Stomach smooth muscle (tissue), 2 donors: ENCODE results near the gene PPP1R2.
"Not testable (repeated sequence)": the region's sequence is repeated elsewhere in the genome, so short reads cannot be mapped to it uniquely, and the experiment has no call there.

Source experiments
- H3K27ac ChIP-seq: one replicate; pipeline ENCODE4 v1.7.0; 2013; ENCODE audit warnings: mild to moderate bottlenecking, low read length, inconsistent platforms
- H3K27me3 ChIP-seq, 2 donors: one replicate each; pipeline ENCODE4 v1.7.0; 2013; ENCODE audit warnings: low read length in 2 of 2; ENCODE audit not compliant: insufficient read depth in 2 of 2, control insufficient read depth in 1 of 2
- H3K36me3 ChIP-seq, 2 donors: one replicate each; pipeline ENCODE4 v1.7.0; 2013; ENCODE audit warnings: low read length in 2 of 2; ENCODE audit not compliant: control insufficient read depth in 2 of 2, insufficient read depth in 2 of 2
- H3K4me1 ChIP-seq: one replicate; pipeline ENCODE4 v1.7.0; 2013; ENCODE audit warnings: low read length; ENCODE audit not compliant: control insufficient read depth, insufficient read depth
- H3K4me3 ChIP-seq, 2 donors: one replicate each; pipeline ENCODE4 v1.7.0; 2013; ENCODE audit warnings: low read length in 2 of 2
- H3K9ac ChIP-seq, 2 donors: one replicate each; pipeline ENCODE4 v1.7.0; 2013; ENCODE audit warnings: low read length in 2 of 2, mild to moderate bottlenecking in 1 of 2
- H3K9me3 ChIP-seq, 2 donors: one replicate each; pipeline ENCODE4 v1.7.0; 2013; ENCODE audit warnings: low read length in 2 of 2; ENCODE audit not compliant: control insufficient read depth in 2 of 2
- donor health status: healthy.
- donor health status: Pancreatic carcinoma.

The PPP1R2 gene

DNA sequence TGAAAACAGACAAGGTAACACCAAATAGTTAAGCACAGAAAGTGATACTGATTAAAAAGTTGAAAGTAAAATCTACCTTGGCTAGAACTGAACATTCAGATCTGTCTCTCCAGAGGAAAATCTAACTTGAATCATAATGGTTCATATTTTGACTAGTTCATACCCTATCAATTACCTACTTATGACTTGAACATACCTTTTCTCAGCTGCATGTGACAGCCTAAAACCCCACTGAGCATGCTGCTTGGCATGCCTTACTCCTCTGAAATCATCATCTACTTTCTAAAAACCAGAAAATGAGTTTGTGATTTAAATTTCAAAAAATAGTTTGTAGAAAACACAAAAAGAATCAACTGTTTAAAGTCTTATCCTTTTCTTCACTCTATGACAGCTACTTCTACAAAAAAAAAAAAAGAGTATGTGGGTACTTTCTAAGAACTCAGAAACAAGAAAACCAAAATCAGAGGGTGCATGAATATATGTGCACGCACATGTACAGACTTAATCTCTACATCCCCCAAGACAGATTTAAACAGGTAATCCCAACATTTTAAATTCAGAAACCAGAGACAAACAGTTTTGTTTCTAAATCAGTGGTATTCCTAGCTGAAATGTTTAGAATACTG lies 28.4 kb downstream of the PPP1R2 start:
- not testable (repeated sequence) for H3K27ac ChIP-seq, H3K9me3 ChIP-seq, H3K9ac ChIP-seq, H3K4me1 ChIP-seq, H3K4me3 ChIP-seq, H3K27me3 ChIP-seq
- H3K36me3 ChIP-seq: peaks cover 7 to 14% of the 10 kb centered on the region in 2 donors

DNA sequence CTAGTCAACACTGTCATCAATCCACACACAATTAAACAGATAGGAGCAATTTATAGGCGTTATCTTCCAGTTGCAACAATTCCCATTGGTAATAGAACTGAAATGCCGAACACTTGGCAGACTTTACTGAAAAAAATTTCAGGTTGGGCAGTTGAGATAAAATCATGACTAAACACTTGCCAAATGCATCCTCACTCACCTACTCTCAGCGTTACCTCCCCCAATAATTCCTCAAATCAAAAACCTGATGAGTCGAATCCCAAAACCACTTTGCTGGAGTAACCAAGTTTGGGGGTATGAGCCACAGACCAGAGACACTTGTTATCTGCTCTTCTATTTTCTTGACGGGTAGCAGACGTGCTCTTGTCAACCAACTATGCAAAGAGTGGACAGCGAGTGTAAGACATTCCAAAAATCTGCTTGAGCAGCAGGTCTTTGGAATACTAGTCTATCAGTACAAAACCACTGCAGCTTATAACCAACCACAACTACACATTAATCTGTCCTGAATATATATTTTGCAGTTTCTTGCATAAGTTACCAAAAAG lies 30.3 kb downstream of the PPP1R2 start:
- no peak overlapping the region for H3K4me3 ChIP-seq
- H3K27ac ChIP-seq: no peak overlapping the region
- H3K27me3 ChIP-seq: no peaks in the 10 kb centered on the region
- peaks cover 7 to 14% of the 10 kb centered on the region in 2 donors for H3K36me3 ChIP-seq
- H3K4me1 ChIP-seq: no peaks in the 10 kb centered on the region
- no peaks in the 10 kb centered on the region for H3K9me3 ChIP-seq
- no peak overlapping the region for H3K9ac ChIP-seq

DNA sequence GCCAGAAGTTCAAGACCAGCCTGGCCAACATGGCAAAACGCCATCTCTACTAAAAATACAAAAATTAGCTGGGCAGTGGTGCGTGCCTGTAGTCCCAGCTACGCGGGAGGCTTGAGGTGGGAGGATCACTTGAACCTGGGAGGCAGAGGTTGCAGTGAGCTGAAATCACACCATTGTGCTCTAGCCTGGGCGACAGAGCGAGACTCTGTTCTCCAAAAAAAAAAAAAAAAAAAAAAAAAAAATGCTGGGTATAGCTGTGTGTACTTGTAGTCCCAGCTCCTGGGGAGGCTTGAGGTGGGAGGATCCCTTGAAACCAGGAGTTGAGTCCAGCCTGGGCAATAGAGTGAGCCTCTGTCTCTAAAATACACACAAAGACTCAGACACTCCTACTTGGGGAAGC lies 32.0 kb downstream of the PPP1R2 start:
- H3K27ac ChIP-seq: no peak overlapping the region
- H3K36me3 ChIP-seq: peaks cover 7 to 9% of the 10 kb centered on the region in 2 donors
- no peaks in the 10 kb centered on the region for H3K4me1 ChIP-seq
- H3K4me3 ChIP-seq: no peak overlapping the region
- H3K9ac ChIP-seq: no peak overlapping the region
- no peaks in the 10 kb centered on the region for H3K27me3 ChIP-seq
- no peaks in the 10 kb centered on the region for H3K9me3 ChIP-seq

DNA sequence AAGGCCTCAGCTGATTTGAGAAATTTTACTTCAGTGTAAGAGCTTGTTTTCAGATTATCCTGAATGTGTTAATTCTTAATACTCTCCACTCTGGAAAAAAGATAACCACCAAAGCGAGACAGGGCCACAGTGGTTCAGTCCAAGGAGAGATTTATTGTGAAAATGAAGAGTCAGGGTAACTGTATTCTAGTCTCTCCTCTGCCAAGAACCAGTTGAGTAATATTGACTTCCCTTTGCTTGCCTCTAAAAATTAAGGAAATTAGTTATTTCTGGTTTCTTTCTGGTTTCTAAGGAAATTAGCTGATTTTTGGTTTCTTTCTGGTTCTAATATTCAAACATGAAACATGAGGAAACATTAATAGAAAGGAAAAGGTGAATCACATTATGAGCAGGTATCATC lies 34.9 kb downstream of the PPP1R2 start:
- no peaks in the 10 kb centered on the region for H3K27me3 ChIP-seq
- no peak overlapping the region for H3K4me3 ChIP-seq
- peaks cover 0 to 7% of the 10 kb centered on the region in 2 donors for H3K36me3 ChIP-seq
- no peak overlapping the region for H3K9ac ChIP-seq
- H3K4me1 ChIP-seq: no peaks in the 10 kb centered on the region
- H3K27ac ChIP-seq: no peak overlapping the region
- H3K9me3 ChIP-seq: no peaks in the 10 kb centered on the region

DNA sequence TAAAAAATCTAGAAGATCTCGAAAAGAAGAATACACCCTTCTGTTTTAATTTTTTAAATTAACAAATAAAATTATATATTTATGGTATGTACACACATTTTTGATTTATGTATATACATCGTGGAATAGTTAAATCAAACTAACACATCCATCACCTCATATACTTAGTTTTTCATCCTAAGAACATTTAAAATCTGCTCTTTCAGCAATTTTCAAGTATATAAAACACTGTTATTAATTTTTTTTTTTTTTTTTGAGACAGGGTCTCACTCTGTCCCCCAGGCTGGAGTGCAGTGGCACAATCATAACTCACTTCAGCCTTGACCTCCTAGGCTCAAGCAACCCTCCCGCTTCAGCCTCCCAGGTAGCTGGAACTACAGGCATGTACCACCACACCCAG lies 67.5 kb downstream of the PPP1R2 start:
- peaks cover 3% of the 10 kb centered on the region for H3K4me1 ChIP-seq
- no peaks in the 10 kb centered on the region for H3K9me3 ChIP-seq
- no peaks in the 10 kb centered on the region for H3K27me3 ChIP-seq
- no peak overlapping the region for H3K27ac ChIP-seq
- H3K9ac ChIP-seq: no peak overlapping the region
- H3K36me3 ChIP-seq: no peaks in the 10 kb centered on the region
- no peak overlapping the region for H3K4me3 ChIP-seq

DNA sequence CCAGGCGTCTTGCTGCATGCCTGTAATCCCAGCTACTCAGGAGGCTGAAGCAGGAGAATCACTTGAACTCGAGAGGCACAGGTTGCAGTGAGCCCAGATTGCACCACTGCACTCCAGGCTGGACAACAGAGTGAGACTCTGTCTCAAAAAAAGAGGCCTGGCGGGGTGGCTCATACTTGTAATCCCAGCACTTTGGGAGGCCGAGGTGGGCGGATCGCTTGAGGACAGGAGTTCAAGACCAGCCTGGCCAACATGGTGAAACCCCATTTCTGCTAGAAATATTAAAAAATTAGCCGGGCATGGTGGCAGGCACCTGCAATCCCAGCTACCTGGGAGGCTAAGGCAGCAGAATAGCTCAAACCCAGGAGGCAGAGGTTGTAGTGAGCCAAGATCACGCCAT lies 68.0 kb downstream of the PPP1R2 start:
- H3K9me3 ChIP-seq, H3K36me3 ChIP-seq, H3K9ac ChIP-seq, H3K4me1 ChIP-seq, H3K27me3 ChIP-seq, H3K27ac ChIP-seq, H3K4me3 ChIP-seq: not testable (repeated sequence)

DNA sequence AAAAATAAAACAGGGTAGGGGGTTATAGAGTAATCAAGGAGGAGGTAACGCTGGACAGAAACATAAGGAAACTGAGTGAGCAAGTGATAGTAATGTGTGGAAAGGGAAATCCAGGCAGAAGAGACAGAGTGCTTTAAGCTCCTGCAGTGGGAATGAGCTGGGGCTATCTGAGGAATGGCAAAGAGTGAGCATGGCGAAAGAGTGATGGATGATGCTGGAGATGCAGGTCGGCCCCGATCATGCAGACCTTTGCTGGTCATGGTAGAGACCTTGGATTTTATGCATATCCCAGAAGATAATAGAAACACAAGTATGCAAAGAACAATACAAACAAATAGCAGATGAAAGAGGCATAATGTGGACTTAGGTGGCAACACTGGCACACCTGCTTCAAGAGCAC lies 74.3 kb downstream of the PPP1R2 start:
- Histone ChIP-seq H3K27me3 (no peaks in the 10 kb centered on the region), H3K27ac (no peak overlapping the region), H3K4me3 (no peak overlapping the region), H3K9me3 (no peaks in the 10 kb centered on the region), H3K36me3 (no peaks in the 10 kb centered on the region), H3K4me1 (peaks cover 3% of the 10 kb centered on the region), H3K9ac (no peak overlapping the region)

DNA sequence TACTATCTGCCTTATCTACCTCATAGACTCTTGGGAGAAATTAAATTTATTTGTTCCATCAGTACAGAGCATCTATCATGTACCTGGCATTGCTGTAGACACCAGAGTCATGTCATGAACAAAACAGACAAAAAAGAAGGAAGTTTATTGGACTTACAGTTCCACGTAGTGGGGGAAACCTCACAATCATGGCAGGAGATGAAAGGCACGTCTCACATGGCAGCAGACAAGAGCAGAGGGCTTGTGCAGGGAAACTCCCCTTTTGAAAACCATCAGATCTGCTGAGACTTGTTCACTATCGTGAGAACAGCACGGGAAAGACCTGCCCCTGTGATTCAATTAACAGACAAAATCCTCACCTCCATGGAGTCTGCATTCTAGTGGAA lies 74.7 kb downstream of the PPP1R2 start:
- H3K27ac ChIP-seq: no peak overlapping the region
- no peak overlapping the region for H3K9ac ChIP-seq
- no peak overlapping the region for H3K4me3 ChIP-seq
- H3K36me3 ChIP-seq: no peaks in the 10 kb centered on the region
- H3K9me3 ChIP-seq: no peaks in the 10 kb centered on the region
- peaks cover 3% of the 10 kb centered on the region for H3K4me1 ChIP-seq
- H3K27me3 ChIP-seq: no peaks in the 10 kb centered on the region

DNA sequence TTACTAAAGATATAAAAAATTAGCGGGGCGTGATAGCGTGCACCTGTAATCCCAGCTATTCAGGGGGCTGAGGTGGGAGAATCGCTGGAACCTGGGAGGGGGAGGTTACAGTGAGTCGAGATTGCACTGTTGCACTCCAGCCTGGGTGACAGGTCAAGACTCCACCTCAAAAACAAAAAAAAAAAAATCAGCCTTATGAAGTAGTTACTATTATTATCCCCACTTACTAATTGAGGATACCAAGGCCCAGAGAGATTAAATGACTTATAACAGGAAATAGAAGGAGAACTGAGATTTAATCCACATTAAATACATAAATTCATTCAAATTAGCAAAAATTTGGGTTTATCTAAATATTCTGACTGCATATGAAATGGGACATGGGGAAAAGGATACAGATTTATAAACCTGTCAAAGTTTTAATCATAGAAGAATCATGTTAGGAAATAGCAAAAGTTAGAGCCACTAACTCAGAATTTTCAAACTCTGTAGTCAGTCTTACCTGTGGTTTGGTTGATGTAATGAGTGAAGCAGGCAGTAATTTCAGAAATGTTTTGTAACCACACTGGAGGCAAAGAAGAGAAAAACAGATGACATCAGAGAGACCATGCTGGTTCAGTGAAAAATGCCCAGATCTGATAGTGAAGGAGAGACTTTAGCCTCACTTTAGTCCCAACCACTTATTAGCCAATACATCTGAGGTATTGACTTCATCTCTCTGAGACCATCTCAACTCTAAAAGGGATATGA lies 75.3 kb downstream of the PPP1R2 start:
- Histone ChIP-seq H3K9ac (no peak overlapping the region), H3K4me1 (peaks cover 3% of the 10 kb centered on the region), H3K4me3 (no peak overlapping the region), H3K27me3 (no peaks in the 10 kb centered on the region), H3K27ac (no peak overlapping the region), H3K36me3 (no peaks in the 10 kb centered on the region), H3K9me3 (no peaks in the 10 kb centered on the region)

DNA sequence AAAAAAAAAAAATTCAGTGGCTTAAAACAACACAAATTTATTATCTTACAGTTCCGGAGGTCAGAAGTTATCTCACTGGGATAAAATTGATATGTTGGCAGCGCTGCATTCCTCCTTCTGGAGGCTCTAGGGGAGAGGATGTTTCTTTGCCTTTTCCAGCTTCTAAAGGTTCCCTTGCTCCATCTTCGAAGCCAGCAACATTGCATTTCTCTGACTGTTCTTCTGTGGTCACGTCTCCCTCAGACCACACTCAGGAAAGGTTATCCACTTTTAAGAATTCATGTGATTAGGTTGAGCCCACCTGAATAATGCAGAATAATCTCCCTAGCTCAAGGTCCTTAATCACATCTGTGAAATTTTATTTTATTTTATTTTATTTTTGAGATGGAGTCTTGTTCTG lies 76.9 kb downstream of the PPP1R2 start:
- H3K4me1 ChIP-seq: peaks cover 4% of the 10 kb centered on the region
- H3K36me3 ChIP-seq: no peaks in the 10 kb centered on the region
- H3K4me3 ChIP-seq: no peak overlapping the region
- no peak overlapping the region for H3K27ac ChIP-seq
- no peaks in the 10 kb centered on the region for H3K27me3 ChIP-seq
- H3K9ac ChIP-seq: no peak overlapping the region
- no peaks in the 10 kb centered on the region for H3K9me3 ChIP-seq
